ENCODE results near the gene SSX4B. TPM values are rescaled to one million over a fixed set of nuclear protein-coding genes. Genes with fewer than 3 reads are reported as not detected.

SSX4B gene, protein sequence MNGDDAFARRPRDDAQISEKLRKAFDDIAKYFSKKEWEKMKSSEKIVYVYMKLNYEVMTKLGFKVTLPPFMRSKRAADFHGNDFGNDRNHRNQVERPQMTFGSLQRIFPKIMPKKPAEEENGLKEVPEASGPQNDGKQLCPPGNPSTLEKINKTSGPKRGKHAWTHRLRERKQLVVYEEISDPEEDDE
- not detected in 5 replicates for total RNA-seq (2022; extraction: Qiagen RNA extraction)

GRCh38 chrX:48411860-48412259 lies at the start of gene SSX4B:
Gene SSX4B, minus strand, starts transcription at chrX:48411960. Its CDS starts 588 bp downstream, at chrX:48411372.

DNA sequence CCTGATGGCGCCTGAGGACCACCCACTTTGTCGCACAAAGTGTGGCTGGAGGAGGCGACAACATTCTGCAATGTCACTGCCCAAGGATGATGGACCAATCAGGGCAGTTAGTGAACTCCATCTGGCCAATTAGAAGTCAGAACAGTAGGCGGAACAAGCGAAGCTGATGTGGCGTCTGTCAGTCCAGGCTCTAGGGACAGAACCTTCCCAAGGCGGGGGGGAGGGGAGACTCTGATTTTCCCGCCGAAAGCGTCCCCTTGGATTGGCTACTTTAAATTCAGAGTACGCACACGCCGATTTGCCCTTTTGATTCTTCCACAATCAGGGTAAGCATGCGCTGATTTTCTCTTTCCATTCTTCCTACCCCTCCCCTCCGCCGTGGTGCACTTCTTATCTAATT lies 28.5 kb downstream of the SSX4B start, which contains the start of gene SSX4:
SSX4 (plus strand) TSS at position 301 of the 400 bp plus-strand sequence. CDS start 515 bp downstream, outside the sequence.

GRCh38 chrX:48356315-48357094 lies 55.3 kb downstream of the SSX4B start, which contains the start of gene SSX3:
Gene SSX3, minus strand, starts transcription at chrX:48356703. Its CDS starts 1,454 bp downstream, at chrX:48355249.

Other genes with a start within 250 kb of the SSX4B start
- not detected in 5 replicates for gene SSX5, start 215.2 kb downstream of the SSX4B start, total RNA-seq (2022; extraction: Qiagen RNA extraction)
- gene SSX1, start 156.6 kb downstream of the SSX4B start, total RNA-seq (2022; extraction: Qiagen RNA extraction), result not detected in 5 replicates
- gene SSX3, start 55.3 kb downstream of the SSX4B start, total RNA-seq (2022; extraction: Qiagen RNA extraction), result not detected in 5 replicates
- not detected in 5 replicates for gene SSX4, start 28.4 kb downstream of the SSX4B start, total RNA-seq (2022; extraction: Qiagen RNA extraction)
- 0.12 to 0.34 TPM (median 0.23 TPM) in 5 replicates for gene SLC38A5, start 58.3 kb upstream of the SSX4B start, total RNA-seq (2022; extraction: Qiagen RNA extraction)
- gene FTSJ1, start 64.2 kb upstream of the SSX4B start, total RNA-seq (2022; extraction: Qiagen RNA extraction), result 67.6 to 76.7 TPM (median 71.1 TPM) in 5 replicates
- 15.4 to 18.8 TPM (median 17.6 TPM) in 5 replicates for gene PORCN, start 97.0 kb upstream of the SSX4B start, total RNA-seq (2022; extraction: Qiagen RNA extraction)
- 113 to 155 TPM (median 148 TPM) in 5 replicates for gene EBP, start 109.8 kb upstream of the SSX4B start, total RNA-seq (2022; extraction: Qiagen RNA extraction)
- gene TBC1D25, start 127.8 kb upstream of the SSX4B start, total RNA-seq (2022; extraction: Qiagen RNA extraction), result 9.5 to 12.7 TPM (median 11.8 TPM) in 5 replicates
- gene RBM3, start 162.5 kb upstream of the SSX4B start, total RNA-seq (2022; extraction: Qiagen RNA extraction), result 297 to 439 TPM (median 349 TPM) in 5 replicates
- gene WDR13, start 185.5 kb upstream of the SSX4B start, total RNA-seq (2022; extraction: Qiagen RNA extraction), result 56.5 to 88.9 TPM (median 81.1 TPM) in 5 replicates